Retinal pigment epithelial cell (primary cell): ENCODE results near the gene CHPT1.

Experiments
- DNase-seq: peaks from one replicate; pipeline ENCODE4 v3.0.0-alpha.2; 2010; ENCODE audit warnings: low read depth
- H3K4me3 ChIP-seq: 2 replicates; pipeline ENCODE4 v1.5.1; 2011; ENCODE audit warnings: mild to moderate bottlenecking, low read length, control low read depth, moderate library complexity
- CTCF ChIP-seq: conservative IDR thresholded peaks from 2 replicates; pipeline ENCODE4 v1.5.1; 2011; ENCODE audit warnings: low read depth, low read length, control low read depth, inconsistent platforms

Gene CHPT1

GRCh38 chr12:101697197-101697929 is at the start of gene CHPT1:
CHPT1 (plus strand) TSS chr12:101697640; CDS start chr12:101697862, 222 bp downstream.
- TF ChIP-seq CTCF, result no peak
- H3K4me3 ChIP-seq, result peak within 1 kb of the TSS; percentile 82
- DNase-seq, result no peak

GRCh38 chr12:101647711-101648110 is 49.7 kb upstream of the CHPT1 start:
- no peak for TF ChIP-seq CTCF
- H3K4me3 ChIP-seq, result no peak overlapping the region
- DNase-seq, result no peak

- no peak for TF ChIP-seq CTCF
- DNase-seq, result no peak
- H3K4me3 ChIP-seq, result no peak overlapping the region
Measured at GRCh38 chr12:101648195-101648594, 49.2 kb upstream of the CHPT1 start.

GRCh38 chr12:101650346-101651117 is 46.9 kb upstream of the CHPT1 start:
- DNase-seq, result peak; percentile 20
- H3K4me3 ChIP-seq, result no peak overlapping the region
- TF ChIP-seq CTCF, result no peak

- TF ChIP-seq CTCF, result no peak
- no peak overlapping the region for H3K4me3 ChIP-seq
- no peak for DNase-seq
Measured at GRCh38 chr12:101653030-101653429, 44.4 kb upstream of the CHPT1 start.

GRCh38 chr12:101653503-101653902 is 43.9 kb upstream of the CHPT1 start:
- no peak for DNase-seq
- H3K4me3 ChIP-seq, result no peak overlapping the region
- TF ChIP-seq CTCF, result no peak
